Common myeloid progenitor, CD34-positive (primary cell): Measurements from ENCODE around the gene RBP3.

Source experiments
- CTCF ChIA-PET: fragments of 350-600 bp; sonication (Branson Sonifier 250); formaldehyde crosslinking; loops from one replicate; lab custom pipeline; 2021; ENCODE audit warnings: antibody characterized with exemption; lab: Charles Lee
- POLR2A ChIA-PET: fragments of 350-600 bp; sonication (Branson Sonifier 250); formaldehyde crosslinking; loops from one replicate; lab custom pipeline; 2021; ENCODE audit warnings: antibody characterized with exemption; lab: Charles Lee
- DNase-seq, 3 donors: peaks; one replicate each; pipeline versions ENCODE4 v3.0.0 to v3.0.0-alpha.2; 2013
- H3K27ac ChIP-seq, 2 experiments: 1 replicate in 1 of 2; 2 replicates in 1 of 2; pipeline ENCODE4 v1.7.0; 2013; ENCODE audit warnings: inconsistent platforms in 2 of 2, low read length in 2 of 2, mild to moderate bottlenecking in 2 of 2, low read depth in 1 of 2, moderate library complexity in 1 of 2; ENCODE audit not compliant: severe bottlenecking in 2 of 2, insufficient read depth in 1 of 2, poor library complexity in 1 of 2
- H3K27me3 ChIP-seq, 5 experiments: replicated peaks in 2 of 5; 1 replicate in 3 of 5; 2 replicates in 2 of 5; pipeline versions ENCODE4 v1.6.1 to v1.7.0; 2013; ENCODE audit warnings: low read length in 4 of 5, mild to moderate bottlenecking in 2 of 5, moderate library complexity in 2 of 5, inconsistent platforms in 1 of 5; ENCODE audit not compliant: insufficient read depth in 5 of 5, control insufficient read depth in 4 of 5
- H3K36me3 ChIP-seq, 4 experiments: 1 replicate in 2 of 4; 2 replicates in 2 of 4; pipeline versions ENCODE4 v1.6.1 to v1.7.0; 2013; ENCODE audit warnings: low read length in 3 of 4, control low read depth in 1 of 4, mild to moderate bottlenecking in 1 of 4; ENCODE audit not compliant: control insufficient read depth in 4 of 4, insufficient read depth in 4 of 4
- H3K4me1 ChIP-seq, 4 experiments: 1 replicate in 3 of 4; 2 replicates in 1 of 4; pipeline versions ENCODE4 v1.6.1 to v1.7.1; 2013; ENCODE audit warnings: low read length in 3 of 4, mild to moderate bottlenecking in 3 of 4, control low read depth in 1 of 4, inconsistent platforms in 1 of 4, moderate library complexity in 1 of 4; ENCODE audit not compliant: control insufficient read depth in 4 of 4, insufficient read depth in 4 of 4; ENCODE audit errors: control extremely low read depth in 1 of 4
- H3K4me3 ChIP-seq, 7 experiments: 1 replicate in 4 of 7; 2 replicates in 3 of 7; pipeline versions ENCODE4 v1.5.1 to v1.7.0; 2013; ENCODE audit warnings: mild to moderate bottlenecking in 7 of 7, low read length in 6 of 7, moderate library complexity in 6 of 7, inconsistent platforms in 2 of 7, low read depth in 2 of 7, control low read depth in 1 of 7; ENCODE audit not compliant: insufficient read depth in 4 of 7, control insufficient read depth in 1 of 7; ENCODE audit errors: extremely low read depth in 1 of 7
- H3K9me3 ChIP-seq, 5 experiments: 1 replicate in 4 of 5; 2 replicates in 1 of 5; pipeline versions ENCODE4 v1.6.1 to v1.7.1; 2013; ENCODE audit warnings: low read length in 4 of 5, mild to moderate bottlenecking in 2 of 5, inconsistent platforms in 1 of 5, low read depth in 1 of 5, moderate library complexity in 1 of 5; ENCODE audit not compliant: control insufficient read depth in 4 of 5, insufficient read depth in 2 of 5; ENCODE audit errors: control extremely low read depth in 1 of 5
- WGBS: methylation state at CpG from one replicate; pipeline ENCODE4 v1.1.5; 2013; ENCODE audit not compliant: insufficient coverage; 5-methylcytosine and 5-hydroxymethylcytosine counted together

RBP3 gene

DNA sequence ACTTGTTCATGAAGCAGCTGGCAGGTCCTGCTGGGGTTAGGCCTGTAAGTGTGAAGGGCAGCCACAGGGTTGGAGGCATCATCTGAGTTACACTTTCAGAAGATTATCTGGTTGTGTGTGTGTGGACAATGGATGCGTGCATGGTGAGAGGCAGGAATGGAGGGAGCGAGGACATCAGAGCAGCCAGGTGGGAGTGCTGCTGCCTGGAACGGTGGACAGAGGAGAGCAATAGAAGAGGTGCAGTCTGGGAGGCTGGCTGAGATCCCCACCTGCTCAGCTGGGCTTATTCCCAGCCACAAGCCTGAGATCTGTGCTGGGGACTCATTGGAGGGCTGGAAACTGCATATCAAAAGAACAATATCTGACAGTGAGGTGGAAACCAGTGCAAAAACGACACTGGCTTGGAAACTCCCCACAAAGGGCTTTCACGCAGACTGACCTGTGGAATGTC lies 18.0 kb downstream of the RBP3 start:
- Histone ChIP-seq H3K27ac (no peak overlapping the region), H3K27me3 (no peaks in the 10 kb centered on the region), H3K4me3 (no peak overlapping the region), H3K36me3 (no peaks in the 10 kb centered on the region), H3K9me3 (no peaks in the 10 kb centered on the region), H3K4me1 (no peaks in the 10 kb centered on the region)
- ChIA-PET CTCF (no interaction called here), POLR2A (no interaction called here)
- no peak for DNase-seq
- WGBS, result 96% methylated on average over 5 of the region's 5 CpGs

DNA sequence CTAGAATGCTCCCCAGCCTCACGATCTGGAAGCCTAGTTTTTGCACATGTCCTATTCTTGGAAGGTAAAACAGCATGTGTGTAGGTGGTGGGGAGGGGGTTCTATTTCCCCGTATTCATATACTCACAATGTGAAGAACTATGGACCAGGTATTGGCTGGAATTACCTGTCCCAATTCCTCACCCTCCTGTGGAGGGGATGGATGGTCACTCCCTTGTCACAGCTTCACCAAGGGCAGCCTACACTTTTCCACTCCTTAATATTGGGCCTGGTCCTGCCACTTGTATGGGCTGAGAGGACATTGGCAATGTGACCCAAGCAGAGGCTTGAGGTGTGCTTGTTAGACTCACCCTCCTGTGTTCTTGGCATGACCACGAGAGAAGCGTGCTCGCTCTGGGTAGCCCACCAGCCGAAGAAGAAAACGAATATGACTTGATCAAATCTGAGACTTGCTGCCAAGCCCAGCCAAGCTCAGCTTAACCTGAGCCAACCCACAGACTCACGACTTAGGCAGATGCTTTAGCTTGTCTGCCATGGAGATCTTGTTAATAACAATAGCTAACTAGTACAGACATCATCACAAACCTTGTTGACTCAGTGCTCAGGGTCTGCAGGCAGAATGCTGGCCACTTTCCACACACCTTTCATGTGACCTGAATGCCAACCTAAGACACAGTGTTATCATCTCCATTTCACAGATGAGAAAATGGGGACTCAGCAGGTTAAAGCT lies 18.7 kb downstream of the RBP3 start:
- 94% methylated on average over 6 of the region's 8 CpGs for WGBS
- Histone ChIP-seq H3K9me3 (no peaks in the 10 kb centered on the region), H3K27ac (no peak overlapping the region), H3K27me3 (no peaks in the 10 kb centered on the region), H3K36me3 (no peaks in the 10 kb centered on the region), H3K4me1 (no peaks in the 10 kb centered on the region), H3K4me3 (no peak overlapping the region)
- CTCF ChIA-PET, result interaction anchor here (1.0 to 1.6 kb wide), 2 partner anchors 10 to 28 kb away, joined by 3 to 4 read pairs; no protein-coding TSS in a partner anchor
- POLR2A ChIA-PET, result no interaction called here
- DNase-seq, result no peak

DNA sequence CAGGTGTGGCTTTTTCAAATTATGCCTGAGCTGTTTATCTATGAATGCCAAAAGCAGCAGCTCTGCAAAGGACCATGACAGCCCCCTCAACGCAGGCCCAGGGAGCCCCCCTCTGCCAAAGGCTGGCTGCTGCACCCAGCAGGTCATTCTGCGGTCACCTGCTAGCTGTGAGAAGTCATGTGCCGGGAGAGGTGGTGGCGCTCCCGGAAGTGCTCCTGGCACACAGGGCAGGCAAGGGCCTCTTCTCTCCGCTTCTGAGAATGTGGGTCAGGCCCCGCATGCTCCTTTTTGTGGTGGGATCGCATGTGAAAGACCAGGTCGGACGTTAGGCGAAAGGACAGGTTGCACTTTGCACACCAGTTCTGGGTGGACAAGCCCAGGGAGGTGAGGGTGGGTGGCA lies 19.5 kb downstream of the RBP3 start:
- no peak for DNase-seq
- Histone ChIP-seq H3K9me3 (no peaks in the 10 kb centered on the region), H3K4me3 (no peak overlapping the region), H3K4me1 (no peaks in the 10 kb centered on the region), H3K36me3 (no peaks in the 10 kb centered on the region), H3K27ac (no peak overlapping the region), H3K27me3 (no peaks in the 10 kb centered on the region)
- ChIA-PET POLR2A (no interaction called here), CTCF (interaction anchor here (1.0 to 1.6 kb wide), 2 partner anchors 9 to 27 kb away, joined by 3 to 4 read pairs; no protein-coding TSS in a partner anchor)
- WGBS, result 95% methylated on average over 11 of the region's 11 CpGs

DNA sequence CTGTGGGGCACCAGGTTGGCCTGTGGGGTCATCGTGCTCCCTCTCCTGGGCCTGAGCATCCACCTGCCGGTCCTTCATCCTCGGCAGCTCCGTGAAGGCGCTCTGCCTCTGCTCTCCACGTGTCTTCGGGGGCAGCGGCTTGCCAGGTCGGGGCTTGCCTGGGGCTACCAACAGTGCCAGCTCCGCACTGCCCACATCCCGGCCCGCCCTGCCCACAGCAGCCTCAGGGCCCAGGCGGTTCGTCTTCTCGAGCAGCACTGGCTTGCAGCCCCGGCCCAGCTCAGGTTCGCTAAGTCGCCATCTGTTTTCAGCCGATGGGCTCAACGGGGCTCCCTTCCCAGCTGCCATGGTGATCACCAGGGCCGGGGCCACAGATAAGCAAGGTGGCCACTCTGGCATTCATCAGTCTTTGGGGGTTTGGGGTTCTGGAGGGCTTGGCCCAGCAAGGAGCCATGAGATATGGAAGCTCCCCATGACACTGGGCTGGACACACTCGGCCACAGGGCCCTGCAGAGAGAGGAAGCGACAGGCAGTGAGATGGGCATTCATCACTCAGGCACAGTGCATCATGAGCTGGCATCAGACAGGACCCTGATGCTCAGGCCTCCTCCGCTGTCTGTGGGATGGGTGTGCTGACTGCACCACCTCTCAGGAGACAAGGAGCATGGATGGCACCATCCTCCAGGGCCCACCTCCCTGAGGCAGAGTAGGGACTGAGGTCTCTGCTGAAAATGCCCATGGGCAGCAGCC lies 20.4 kb downstream of the RBP3 start:
- Histone ChIP-seq H3K27me3 (no peaks in the 10 kb centered on the region), H3K4me1 (no peaks in the 10 kb centered on the region), H3K27ac (no peak overlapping the region), H3K4me3 (no peak overlapping the region), H3K9me3 (no peaks in the 10 kb centered on the region), H3K36me3 (no peaks in the 10 kb centered on the region)
- POLR2A ChIA-PET, result no interaction called here
- CTCF ChIA-PET, result interaction anchor here (0.9 to 1.0 kb wide), 2 partner anchors 9 to 13 kb away, joined by 3 to 5 read pairs; no protein-coding TSS in a partner anchor
- 97% methylated on average over 23 of the region's 24 CpGs for WGBS
- no peak for DNase-seq

DNA sequence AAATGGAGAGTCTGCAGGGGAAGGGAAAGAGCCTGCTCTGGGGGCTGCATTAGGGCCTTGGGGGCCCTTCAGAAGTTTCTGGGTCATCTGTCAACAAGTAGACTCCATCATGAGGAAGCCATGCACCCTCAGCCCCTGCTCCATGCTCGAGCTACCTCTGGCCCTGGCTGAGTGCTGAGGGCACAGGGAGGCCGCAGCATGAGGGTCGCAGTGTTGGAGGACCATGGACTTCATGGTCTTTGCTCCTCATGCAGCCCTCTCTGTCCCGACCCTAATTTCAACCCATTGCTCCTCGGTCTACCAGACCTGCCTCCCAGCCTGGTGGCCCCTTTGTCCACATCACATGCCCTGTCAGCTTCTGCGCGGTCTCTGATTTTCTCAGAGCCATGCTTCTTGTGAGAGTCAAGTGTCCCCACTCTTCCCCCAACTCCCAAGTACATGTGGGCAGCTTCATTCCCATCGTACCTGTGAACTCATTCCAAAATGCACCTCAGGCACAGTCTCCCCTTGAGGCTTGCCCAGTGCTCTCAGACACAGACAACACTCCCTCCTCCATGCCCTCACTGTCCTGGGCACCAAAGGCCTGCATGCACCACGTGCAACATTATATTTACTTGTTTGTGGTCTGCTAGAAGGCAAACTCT lies 21.2 kb downstream of the RBP3 start:
- 94% methylated on average over 8 of the region's 9 CpGs for WGBS
- H3K36me3 ChIP-seq, result no peaks in the 10 kb centered on the region
- ChIA-PET CTCF (interaction anchor here (1.0 to 1.4 kb wide), 2 partner anchors 7 to 10 kb away, joined by 4 to 5 read pairs; no protein-coding TSS in a partner anchor), POLR2A (no interaction called here)
- no peak for DNase-seq
- no peaks in the 10 kb centered on the region for H3K4me1 ChIP-seq
- no peaks in the 10 kb centered on the region for H3K9me3 ChIP-seq
- H3K4me3 ChIP-seq, result no peak overlapping the region
- no peak overlapping the region for H3K27ac ChIP-seq
- H3K27me3 ChIP-seq, result no peaks in the 10 kb centered on the region

DNA sequence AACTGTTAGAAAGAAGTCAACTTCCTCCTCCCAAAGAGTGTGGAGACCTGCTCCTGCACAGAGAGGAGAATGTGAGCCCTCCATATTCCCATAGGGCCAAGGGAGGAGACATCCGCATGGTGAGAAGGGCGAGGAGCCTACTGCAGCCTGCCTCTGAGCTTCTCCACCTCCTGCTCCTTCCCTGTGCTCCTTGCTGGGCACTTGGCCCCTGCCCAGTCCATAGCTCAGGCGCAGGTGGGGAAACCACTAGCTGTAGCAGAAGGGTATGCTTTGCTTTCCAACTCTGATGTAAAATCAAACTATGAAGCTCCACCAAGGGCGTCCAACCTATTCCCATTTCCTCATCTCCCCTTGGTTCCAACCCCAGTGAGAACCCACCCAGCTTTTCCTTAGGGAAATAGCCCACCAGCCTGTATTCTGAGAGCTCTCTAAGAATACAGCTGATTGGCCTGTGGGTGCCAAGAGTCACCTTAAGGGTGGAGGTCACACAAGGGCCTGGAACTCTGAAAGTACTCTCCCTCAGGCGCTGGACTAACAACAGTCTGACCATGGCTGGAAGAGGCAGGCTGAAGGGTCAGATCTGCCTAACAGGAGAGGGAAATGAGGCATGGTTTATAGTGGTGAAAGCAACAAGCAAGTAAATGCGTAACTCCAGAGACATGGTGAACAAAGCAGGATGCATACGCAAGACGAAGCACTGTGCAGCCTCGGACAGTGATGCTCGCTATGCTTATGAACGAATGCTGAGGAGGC lies 22.0 kb downstream of the RBP3 start:
- Histone ChIP-seq H3K4me3 (no peak overlapping the region), H3K27me3 (no peaks in the 10 kb centered on the region), H3K27ac (no peak overlapping the region), H3K4me1 (no peaks in the 10 kb centered on the region), H3K36me3 (no peaks in the 10 kb centered on the region), H3K9me3 (no peaks in the 10 kb centered on the region)
- DNase-seq, result no peak
- 97% methylated on average over 5 of the region's 11 CpGs for WGBS
- ChIA-PET POLR2A (no interaction called here), CTCF (interaction anchor here (1.3 to 1.4 kb wide), 2 partner anchors 8 to 26 kb away, joined by 4 read pairs; no protein-coding TSS in a partner anchor)
